K562 (cell line): ENCODE measurements around the gene MAGIX. TPM values are rescaled to one million over a fixed set of nuclear protein-coding genes. Genes with fewer than 3 reads are reported as not detected.

Experiments used
- ATAC-seq: fragments of 200-7000 bp; cut with Tn5 transposase; 3 replicates; pipeline ENCODE4 v1.9.1; 2020; ENCODE audit warnings: moderate library complexity
- BruUV-seq: library from RNA; stranded (reverse); fragments of 400-500 nt; replicated peaks from 2 replicates; lab custom pipeline; 2021; lab: Mats Ljungman, UMichigan
- CTCF ChIA-PET: fragments of 300-600 bp; formaldehyde crosslinking; extraction: SDS; loops from one replicate; lab custom pipeline; 2021; ENCODE audit warnings: low intra/inter-chr PET ratio; lab: Yijun Ruan, JAX
- POLR2A ChIA-PET: fragments of 300-600, 350-650 bp; sonication (Branson Sonifier 250); formaldehyde crosslinking; extraction: SDS; loops from one replicate; lab custom pipeline; 2021; ENCODE audit warnings: antibody characterized with exemption, inconsistent platforms; lab: Yijun Ruan, JAX
- DNase-seq, 4 experiments: peaks; one replicate each; pipeline versions ENCODE4 v3.0.0 to v3.0.0-alpha.2; 2011 to 2018; ENCODE audit warnings: low spot score in 3 of 4, mixed read lengths in 3 of 4; ENCODE audit errors: extremely low read depth in 1 of 4
- FAIRE-seq: peaks from 2 replicates; lab custom pipeline; 2011; peaks lifted over from hg19 to GRCh38; lab: Jason Lieb, UNC
- H2AFZ ChIP-seq: 2 replicates; pipeline ENCODE4 v1.6.0; 2011; ENCODE audit warnings: low read depth, low read length, control low read depth, inconsistent platforms
- H3K27ac ChIP-seq: fragments of 200-600 bp; 3 replicates; pipeline ENCODE4 v1.8.0; 2011; ENCODE audit warnings: low read depth, mild to moderate bottlenecking, control low read depth, inconsistent platforms, low read length, moderate library complexity, mixed read lengths; ENCODE audit errors: extremely low read depth
- H3K27me3 ChIP-seq, 2 experiments: fragments of 300-600 bp in 1 of 2; 2 replicates in 1 of 2; 3 replicates in 1 of 2; pipeline versions ENCODE4 v1.6.0 to v1.8.0; 2011; ENCODE audit warnings: inconsistent platforms in 2 of 2, low read length in 2 of 2, mild to moderate bottlenecking in 1 of 2, mixed read lengths in 1 of 2, moderate library complexity in 1 of 2; ENCODE audit not compliant: control insufficient read depth in 2 of 2, insufficient read depth in 2 of 2
- H3K36me3 ChIP-seq: fragments of 300-600 bp; 3 replicates; pipeline ENCODE4 v1.8.0; 2011; ENCODE audit warnings: mild to moderate bottlenecking, low read length, inconsistent platforms; ENCODE audit not compliant: control insufficient read depth, insufficient read depth
- H3K4me1 ChIP-seq, 2 experiments: fragments of 200-600 bp in 1 of 2; replicated peaks in 1 of 2; 2 replicates in 1 of 2; 3 replicates in 1 of 2; pipeline versions ENCODE4 v1.5.1 to v1.8.0; 2011; ENCODE audit warnings: inconsistent platforms in 2 of 2, low read length in 2 of 2, mild to moderate bottlenecking in 1 of 2, mixed read lengths in 1 of 2, moderate library complexity in 1 of 2; ENCODE audit not compliant: control insufficient read depth in 2 of 2, insufficient read depth in 2 of 2
- H3K4me2 ChIP-seq: 2 replicates; pipeline ENCODE4 v1.6.1; 2011; ENCODE audit warnings: low read length, control low read depth, inconsistent platforms, mixed read lengths; ENCODE audit not compliant: insufficient read depth
- H3K4me3 ChIP-seq: fragments of 200-600 bp; sonication (generic), shearing (Covaris generic); 2 replicates; pipeline ENCODE4 v1.5.1; 2016; ENCODE audit warnings: control low read depth, inconsistent platforms
- H3K79me2 ChIP-seq: fragments of 200-600 bp; 3 replicates; pipeline ENCODE4 v1.8.0; 2011; ENCODE audit warnings: low read length, inconsistent platforms; ENCODE audit not compliant: control insufficient read depth, insufficient read depth
- H3K9ac ChIP-seq, 2 experiments: 2 replicates each; pipeline versions ENCODE4 v1.6.0 to v1.6.1; 2011; ENCODE audit warnings: low read depth in 2 of 2, low read length in 2 of 2, control low read depth in 1 of 2, inconsistent platforms in 1 of 2, mild to moderate bottlenecking in 1 of 2, mixed read lengths in 1 of 2; ENCODE audit not compliant: insufficient read depth in 1 of 2
- H3K9me1 ChIP-seq: one replicate; pipeline ENCODE4 v1.6.0; 2011; ENCODE audit warnings: inconsistent platforms, mild to moderate bottlenecking, low read length, moderate library complexity; ENCODE audit not compliant: control insufficient read depth, insufficient read depth
- H3K9me3 ChIP-seq: replicated peaks from 2 replicates; pipeline ENCODE4 v1.5.1; 2011; ENCODE audit warnings: low read depth, low read length, inconsistent platforms; ENCODE audit not compliant: control insufficient read depth, insufficient read depth
- H4K20me1 ChIP-seq: replicated peaks from 2 replicates; pipeline ENCODE4 v1.6.1; 2011; ENCODE audit warnings: low read length, inconsistent platforms, mixed read lengths; ENCODE audit not compliant: control insufficient read depth, insufficient read depth
- C11orf30 ChIP-seq: fragments of 450-650 bp; IDR thresholded peaks from 2 replicates; pipeline ENCODE4 v1.6.1; 2016; ENCODE audit warnings: low read depth, mild to moderate bottlenecking
- CBFA2T2 ChIP-seq: fragments of 450-650 bp; conservative IDR thresholded peaks from 2 replicates; pipeline ENCODE4 v1.6.1; 2017; ENCODE audit warnings: mild to moderate bottlenecking
- CBX2 ChIP-seq: fragments of 200-600 bp; sonication (generic); IDR thresholded peaks from one replicate; pipeline ENCODE4 v1.6.1; 2012; ENCODE audit warnings: mild to moderate bottlenecking, low read length, inconsistent platforms; ENCODE audit not compliant: insufficient read depth, poor library complexity, severe bottlenecking
- ERF ChIP-seq: fragments of 450-650 bp; formaldehyde crosslinking; IDR thresholded peaks from 2 replicates; pipeline ENCODE4 v1.4.0; 2020; ENCODE audit warnings: mild to moderate bottlenecking, mixed read lengths
- GTF2A2 ChIP-seq: IDR thresholded peaks from 2 replicates; pipeline ENCODE4 v1.6.1; 2016; ENCODE audit warnings: mild to moderate bottlenecking, missing genetic modification characterization, missing compliant biosample characterization
- HIVEP1 ChIP-seq: fragments of 250-450 bp; sonication (Bioruptor Pico); IDR thresholded peaks from 2 replicates; pipeline ENCODE4 v1.4.0; 2020; ENCODE audit warnings: mild to moderate bottlenecking
- HMG20B ChIP-seq: fragments of 250-450 bp; sonication (Bioruptor Pico); IDR thresholded peaks from 2 replicates; pipeline ENCODE4 v1.5.0; 2021; ENCODE audit warnings: mild to moderate bottlenecking
- MEF2D ChIP-seq: conservative IDR thresholded peaks from 2 replicates; pipeline ENCODE4 v1.6.1; 2016; ENCODE audit warnings: low read depth, missing genetic modification characterization, missing compliant biosample characterization
- MLLT1 ChIP-seq, 2 experiments: fragments of 450-650 bp; IDR thresholded peaks; 2 replicates each; pipeline ENCODE4 v1.6.1; 2016
- MYC ChIP-seq, 2 experiments: fragments of 250-450 bp in 1 of 2; sonication (Bioruptor Pico) in 1 of 2; IDR thresholded peaks; 2 replicates each; pipeline versions ENCODE4 v1.5.1 to v1.6.1; 2012 to 2021; ENCODE audit warnings: low read depth in 2 of 2, borderline replicate concordance in 1 of 2, improper control_type of control experiment in 1 of 2, low read length in 1 of 2, mild to moderate bottlenecking in 1 of 2, moderate library complexity in 1 of 2
- NCOA4 ChIP-seq: fragments of 450-650 bp; IDR thresholded peaks from 2 replicates; pipeline ENCODE4 v1.6.1; 2018; ENCODE audit warnings: mild to moderate bottlenecking; ENCODE audit not compliant: partially characterized antibody
- NELFE ChIP-seq: IDR thresholded peaks from 2 replicates; pipeline ENCODE4 v1.6.1; 2011; ENCODE audit warnings: mild to moderate bottlenecking; ENCODE audit not compliant: insufficient read depth, insufficient read length
- PHB ChIP-seq: fragments of 250-450 bp; sonication (Bioruptor Pico); IDR thresholded peaks from 2 replicates; pipeline ENCODE4 v1.5.0; 2021
- POLR3A ChIP-seq: IDR thresholded peaks from 2 replicates; pipeline ENCODE4 v1.6.1; 2011; ENCODE audit warnings: borderline replicate concordance, mild to moderate bottlenecking, moderate library complexity; ENCODE audit not compliant: insufficient read length, insufficient read depth; ENCODE audit errors: extremely low read depth
- PURB ChIP-seq: sonication (generic); formaldehyde crosslinking; IDR thresholded peaks from 2 replicates; pipeline ENCODE4 v1.9.0; 2021; ENCODE audit warnings: low read depth, mild to moderate bottlenecking, missing genetic modification reagents
- RBBP5 ChIP-seq: fragments of 200-600 bp; sonication (generic); IDR thresholded peaks from 2 replicates; pipeline ENCODE4 v1.6.1; 2012; ENCODE audit warnings: borderline replicate concordance, mild to moderate bottlenecking, low read length, control low read depth, inconsistent platforms; ENCODE audit not compliant: insufficient read depth, poor library complexity, severe bottlenecking
- SOX6 ChIP-seq: fragments of 450-650 bp; IDR thresholded peaks from 2 replicates; pipeline ENCODE4 v1.6.1; 2014; ENCODE audit warnings: mild to moderate bottlenecking
- SREBF2 ChIP-seq: sonication (generic); formaldehyde crosslinking; IDR thresholded peaks from 2 replicates; pipeline ENCODE4 v1.4.0; 2020; ENCODE audit warnings: mild to moderate bottlenecking, missing genetic modification reagents
- SRSF7 ChIP-seq: fragments of 200-400 bp; formaldehyde crosslinking; optimal IDR thresholded peaks from 2 replicates; pipeline ENCODE3; 2017; ENCODE audit warnings: mild to moderate bottlenecking, low read depth, low read length
- TARDBP ChIP-seq: fragments of 450-650 bp; IDR thresholded peaks from 2 replicates; pipeline ENCODE4 v1.6.1; 2016
- WGBS: fragments of 100-300 bp; shearing (Covaris generic); methylation state at CpG from one replicate; pipeline ENCODE4 v1.1.6; 2016; ENCODE audit warnings: low coverage, mixed read lengths; ENCODE audit not compliant: insufficient coverage; ENCODE audit errors: missing lambda C conversion rate; 5-methylcytosine and 5-hydroxymethylcytosine counted together
- in situ Hi-C: fragments of 300-500 bp; cut with MboI; formaldehyde crosslinking; loops from 4 replicates; pipeline ENCODE4 v1.15.0; 2018; ENCODE audit warnings: inconsistent platforms, mixed read lengths
- intact Hi-C: fragments of 100-400 bp; cut with micrococcal nuclease; formaldehyde crosslinking; loops from 2 replicates; pipeline ENCODE4 v1.14.2; 2022
- polyA plus RNA-seq, 8 experiments: library from polyadenylated mRNA; depleted of rRNA in 4 of 8; stranded (reverse) in 5 of 8; unstranded in 3 of 8; fragments of >200 nt; fragmentation: Nextera tagmentation in 2 of 8; fragmentation: Illumina TruSeq in 1 of 8; extraction: Ambion mirVana in 2 of 8; extraction: Trizol in 1 of 8; gene quantifications; 2 replicates each; pipeline versions ENCODE4 v1.2.1 to v1.2.3, GENCODE V29; 2011 to 2014; ENCODE audit warnings: inconsistent platforms in 1 of 8, missing spikeins in 1 of 8
- total RNA-seq, 7 experiments: library from RNA; depleted of rRNA in 6 of 7; stranded (reverse); fragments of >200 nt in 6 of 7; fragmentation: Illumina TruSeq in 2 of 7; extraction: Trizol in 2 of 7; gene quantifications; 2 replicates each; pipeline versions ENCODE4 v1.2.1 to v1.2.3, GENCODE V29; 2011 to 2021; ENCODE audit warnings: low replicate concordance in 1 of 7

Gene MAGIX
- total and polyA plus RNA-seq, 9 of the 15 experiments (the other 6 are each of a cell fraction or from before 2014, with no cell fraction given): 0.08 to 3.5 (median 0.47) TPM

GRCh38 chrX:49179358-49179757, 16.8 kb downstream of the MAGIX start:
- WGBS: 100% methylated on average over 1 of the region's 2 CpGs
- H3K4me2 ChIP-seq: no peak overlapping the region
- no peaks in the 10 kb centered on the region for H3K9me3 ChIP-seq
- ATAC-seq: no peak
- peaks cover 25 to 54% of the 10 kb centered on the region in 2 experiments for H3K4me1 ChIP-seq
- CTCF ChIA-PET: no interaction called here
- H4K20me1 ChIP-seq: peaks cover 9% of the 10 kb centered on the region
- no peak for FAIRE-seq
- peaks cover 19% of the 10 kb centered on the region for H3K79me2 ChIP-seq
- intact Hi-C loops: loop anchor here (5.0 to 10.0 kb wide), 3 partner anchors 137 to 375 kb away; partner anchors contain the start of genes HDAC6, OTUD5 and TFE3
- peaks cover 86% of the 10 kb centered on the region; the same call in 2 of the 3 replicates for H3K36me3 ChIP-seq
- H3K4me3 ChIP-seq: no peak overlapping the region
- no peak overlapping the region for H3K27ac ChIP-seq
- POLR2A ChIA-PET: no interaction called here
- peaks cover 3% of the 10 kb centered on the region for H3K9me1 ChIP-seq
- TF ChIP-seq MLLT1 (IDR thresholded peaks at IDR 0.05) (no peak), PHB (no peak), MYC (IDR thresholded peaks at IDR 0.05; ENCODE audit: low read depth, low read length) (no peak), MYC (CRISPR knock-in tag; IDR thresholded peaks at IDR 0.05; ENCODE audit: borderline replicate concordance, low read depth) (no peak), POLR3A (no peak), SRSF7 (no peak), NCOA4 (no peak), HIVEP1 (no peak), MEF2D (no peak), PURB (no peak), RBBP5 (no peak), CBX2 (no peak), NELFE (no peak), HMG20B (CRISPR knock-in tag) (no peak), ERF (CRISPR knock-in tag) (no peak), C11orf30 (no peak), CBFA2T2 (no peak), SOX6 (no peak), SREBF2 (no peak), TARDBP (no peak), GTF2A2 (tag) (no peak)
- TF ChIP-seq, all 486 proteins: peak for 0
- no TSS peak for BruUV-seq
- Histone ChIP-seq H3K9ac (no peak overlapping the region), H3K27me3 (no peaks in the 10 kb centered on the region), H2AFZ (no peak overlapping the region)
- in situ Hi-C loops: no loop called here
- DNase-seq: no peak
